ENCODE data around the gene RORB.
A peak's percentile ranks its signal among the peaks of the same experiment; 100 is the strongest.

RORB gene

DNA sequence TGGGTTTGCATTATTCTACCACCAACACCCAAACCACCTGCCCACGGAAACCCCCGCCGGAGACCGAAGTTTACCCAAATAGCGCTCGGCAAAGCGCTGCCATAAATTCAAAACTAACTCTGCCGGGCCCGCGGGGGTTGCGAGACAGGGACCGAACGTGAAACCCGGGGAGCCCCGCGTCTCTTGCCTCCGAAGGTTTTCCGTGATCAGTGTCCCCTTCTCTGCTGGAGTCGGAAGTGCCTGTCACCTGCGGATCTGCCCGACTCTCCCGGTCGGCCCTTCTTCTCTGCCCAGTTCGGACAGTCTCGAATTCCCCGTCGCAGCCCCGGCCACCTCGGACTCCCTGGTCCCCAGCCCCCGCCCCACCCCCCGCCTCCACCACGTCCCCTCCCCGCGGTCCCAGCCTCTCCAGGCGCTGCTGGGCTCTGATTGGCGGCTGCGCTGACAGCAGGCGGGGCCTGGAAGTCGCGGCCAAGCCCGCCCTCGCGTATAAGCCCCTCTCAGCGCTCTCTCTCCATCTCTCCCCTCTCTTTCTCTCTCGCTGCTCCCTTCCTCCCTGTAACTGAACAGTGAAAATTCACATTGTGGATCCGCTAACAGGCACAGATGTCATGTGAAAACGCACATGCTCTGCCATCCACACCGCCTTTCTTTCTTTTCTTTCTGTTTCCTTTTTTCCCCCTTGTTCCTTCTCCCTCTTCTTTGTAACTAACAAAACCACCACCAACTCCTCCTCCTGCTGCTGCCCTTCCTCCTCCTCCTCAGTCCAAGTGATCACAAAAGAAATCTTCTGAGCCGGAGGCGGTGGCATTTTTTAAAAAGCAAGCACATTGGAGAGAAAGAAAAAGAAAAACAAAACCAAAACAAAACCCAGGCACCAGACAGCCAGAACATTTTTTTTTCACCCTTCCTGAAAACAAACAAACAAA, at the start of gene RORB:
RORB (plus strand) TSS at position 517 of the 929 bp plus-strand sequence. CDS start 642 bp downstream, outside the sequence.
- peak in 1 of 2 donors; percentile 18 for DNase-seq (ENCODE audit: low read depth in 2 of 2)

GRCh38 chr9:74447451-74448193, 49.5 kb upstream of the RORB start:
- no peak for DNase-seq (ENCODE audit: low read depth in 2 of 2)

- no peak for DNase-seq (ENCODE audit: low read depth in 2 of 2)
Observed at GRCh38 chr9:74449060-74449459, 48.1 kb upstream of the RORB start.

DNA sequence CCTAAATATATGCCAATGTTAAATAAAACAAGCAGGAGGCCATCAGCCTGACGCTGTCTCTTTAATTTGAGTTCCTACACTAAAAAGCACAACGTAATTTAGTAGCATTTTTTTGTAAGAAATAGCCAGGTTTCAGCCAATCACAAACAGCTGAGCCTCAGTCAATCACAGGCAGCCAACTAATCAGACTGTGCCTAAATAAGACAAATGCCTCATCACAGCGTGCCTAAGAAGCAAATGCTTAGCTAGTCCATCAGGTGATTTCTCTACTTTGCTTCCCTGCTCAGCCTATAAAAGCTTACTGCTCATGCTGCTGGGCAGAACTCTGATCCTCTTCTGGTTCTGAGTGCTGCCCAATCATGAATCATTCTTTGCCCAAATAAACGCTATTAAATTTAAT, 38.3 kb upstream of the RORB start:
- DNase-seq (ENCODE audit: low read depth in 2 of 2), result no peak

GRCh38 chr9:74463825-74464224, 33.3 kb upstream of the RORB start:
- no peak for DNase-seq (ENCODE audit: low read depth in 2 of 2)

GRCh38 chr9:74478606-74479005, 18.5 kb upstream of the RORB start:
- no peak for DNase-seq (ENCODE audit: low read depth in 2 of 2)

GRCh38 chr9:74479711-74480110, 17.4 kb upstream of the RORB start:
- no peak for DNase-seq (ENCODE audit: low read depth in 2 of 2)

- DNase-seq (ENCODE audit: low read depth in 2 of 2), result no peak
Observed at GRCh38 chr9:74487395-74487794, 9.7 kb upstream of the RORB start.

GRCh38 chr9:74493512-74493911, 3.6 kb upstream of the RORB start:
- no peak for DNase-seq (ENCODE audit: low read depth in 2 of 2)

DNA sequence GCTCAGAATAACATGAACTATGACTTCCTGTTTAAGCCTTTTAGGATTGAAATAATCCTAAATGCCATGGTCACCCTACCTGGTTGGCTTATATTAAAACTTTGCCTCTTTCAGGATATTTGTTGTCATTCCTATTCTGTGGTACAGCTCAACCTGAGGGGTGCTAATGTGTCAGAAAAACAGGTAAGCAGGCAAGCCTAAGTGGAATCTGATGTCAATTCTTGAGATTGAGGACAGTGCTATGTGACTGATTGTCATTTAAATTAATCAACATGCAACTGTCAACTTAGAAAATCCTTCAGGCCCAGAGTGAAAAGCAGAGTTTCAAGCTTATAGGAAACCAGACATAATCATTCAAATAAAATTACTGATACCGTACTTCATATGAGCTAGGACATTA, 2.6 kb upstream of the RORB start:
- DNase-seq (ENCODE audit: low read depth in 2 of 2), result no peak

- no peak for DNase-seq (ENCODE audit: low read depth in 2 of 2)
Observed at GRCh38 chr9:74496406-74496805, 729 bp upstream of the RORB start.

DNA sequence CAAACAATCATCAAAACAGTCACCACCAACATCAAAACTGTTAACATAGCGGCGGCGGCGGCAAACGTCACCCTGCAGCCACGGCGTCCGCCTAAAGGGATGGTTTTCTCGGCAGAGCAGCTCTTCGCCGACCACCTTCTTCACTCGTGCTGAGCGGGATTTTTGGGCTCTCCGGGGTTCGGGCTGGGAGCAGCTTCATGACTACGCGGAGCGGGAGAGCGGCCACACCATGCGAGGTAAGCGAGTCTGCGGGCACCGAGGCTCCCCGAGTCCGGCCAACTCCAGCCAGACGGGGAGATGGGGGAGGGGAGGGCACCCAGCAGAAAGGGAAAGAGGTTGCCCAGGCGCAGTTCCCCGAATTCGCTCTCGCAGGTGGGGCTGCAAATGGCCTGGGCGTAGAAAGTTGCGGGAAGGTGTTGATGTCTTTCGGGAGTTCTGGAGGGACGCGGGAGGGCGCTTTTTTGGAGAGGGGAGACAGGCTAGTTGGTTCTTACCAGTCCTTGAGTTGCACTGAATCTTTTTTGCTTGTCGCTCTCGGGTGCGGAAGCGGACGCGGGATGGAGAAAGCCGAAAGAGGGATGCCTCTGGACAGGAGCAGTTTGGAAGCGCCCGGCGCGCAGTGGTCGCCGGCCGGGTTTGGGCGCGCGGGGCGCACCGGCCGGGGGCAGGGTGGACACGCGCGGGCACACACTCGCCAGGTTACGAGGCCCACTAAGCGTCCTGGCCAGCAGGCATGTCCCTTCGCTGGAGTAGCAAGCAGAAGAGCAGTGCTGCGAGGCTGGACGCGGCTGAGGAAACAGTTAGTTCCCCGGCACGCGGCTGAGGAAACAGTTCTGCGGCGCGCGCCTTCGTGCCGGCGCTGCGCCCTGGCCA, 849 bp downstream of the RORB start:
- DNase-seq (ENCODE audit: low read depth in 2 of 2), result no peak

DNA sequence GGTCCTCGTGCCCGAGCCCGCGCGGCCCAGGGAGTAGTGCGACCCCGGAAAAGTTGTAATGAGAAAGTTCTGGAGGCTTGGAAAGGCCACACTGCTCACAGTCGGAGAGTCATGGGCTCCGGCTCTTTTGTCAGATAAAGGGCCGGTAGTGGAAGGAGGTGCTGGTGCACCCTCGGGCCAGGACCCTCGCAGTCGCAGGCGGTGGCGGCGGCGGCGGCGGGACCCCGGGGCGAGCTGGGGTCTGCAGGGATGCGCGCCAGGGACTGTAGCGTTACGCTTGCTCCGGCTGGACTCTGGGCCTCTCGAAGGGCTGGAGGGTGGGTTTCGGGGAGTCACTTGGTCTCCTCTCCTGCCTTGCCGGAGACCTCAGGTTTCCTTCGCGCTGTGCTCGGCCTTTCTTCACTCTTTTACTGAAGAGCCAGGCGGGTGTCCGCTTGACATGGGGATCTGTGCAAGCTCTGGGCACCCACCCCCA, 1.5 kb downstream of the RORB start:
- no peak for DNase-seq (ENCODE audit: low read depth in 2 of 2)

- no peak for DNase-seq (ENCODE audit: low read depth in 2 of 2)
Observed at GRCh38 chr9:74499111-74499601, 2.0 kb downstream of the RORB start.

DNA sequence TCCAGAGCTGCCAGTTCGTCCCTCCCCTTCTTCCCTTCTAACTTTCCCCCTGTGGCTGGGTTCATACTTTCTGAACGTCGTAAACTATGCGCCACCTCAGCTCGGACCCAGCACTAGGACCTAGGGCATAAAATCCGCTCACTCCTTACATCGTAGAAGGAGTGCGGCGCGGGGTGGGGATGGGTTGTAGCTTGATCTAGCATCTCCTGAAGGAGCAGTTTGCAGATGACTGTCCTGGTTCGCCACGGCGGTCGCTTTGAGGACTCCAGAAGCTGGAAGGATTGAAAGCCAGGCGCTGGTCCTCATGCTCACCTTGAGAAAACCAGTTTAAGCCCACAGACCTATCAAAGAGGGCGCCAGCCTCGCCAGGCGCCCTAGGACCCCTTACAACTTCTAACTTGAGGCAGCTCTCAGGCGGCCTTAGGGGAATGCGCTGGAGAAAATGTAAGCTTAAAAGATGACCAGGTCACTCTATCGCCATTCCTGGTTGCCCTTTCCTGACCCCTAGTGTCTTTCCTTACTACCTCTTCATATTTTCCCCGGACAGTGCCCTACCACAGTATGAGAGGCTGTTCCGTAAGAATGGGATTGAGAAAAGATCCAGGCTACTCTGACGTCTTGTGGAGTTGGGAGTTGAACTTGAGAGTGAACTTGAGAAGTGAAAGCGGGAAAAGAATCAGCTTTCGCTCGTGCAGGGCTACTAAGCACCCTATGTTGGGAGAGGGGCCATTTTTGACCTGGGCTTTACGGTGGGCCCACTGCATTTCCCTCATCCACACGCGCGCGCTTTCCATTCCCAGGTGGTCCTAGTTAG, 2.8 kb downstream of the RORB start:
- no peak for DNase-seq (ENCODE audit: low read depth in 2 of 2)

DNA sequence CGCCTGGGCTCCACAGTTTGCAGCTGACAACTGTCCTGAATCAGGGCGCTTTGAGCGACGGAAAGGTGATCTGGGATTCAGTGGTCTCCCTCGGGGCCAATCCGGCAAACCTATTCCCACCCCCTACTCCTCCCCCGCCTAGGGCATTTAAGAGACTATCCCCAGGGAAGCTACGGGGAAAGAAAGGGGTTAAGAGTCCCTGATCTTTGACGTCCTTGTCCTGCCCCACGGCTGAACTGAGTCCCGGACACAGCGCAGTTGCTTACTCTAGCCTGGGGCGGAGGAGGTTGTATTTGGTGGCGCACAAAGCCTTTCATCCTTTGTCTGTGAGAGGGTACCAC, 3.4 kb downstream of the RORB start:
- no peak for DNase-seq (ENCODE audit: low read depth in 2 of 2)

DNA sequence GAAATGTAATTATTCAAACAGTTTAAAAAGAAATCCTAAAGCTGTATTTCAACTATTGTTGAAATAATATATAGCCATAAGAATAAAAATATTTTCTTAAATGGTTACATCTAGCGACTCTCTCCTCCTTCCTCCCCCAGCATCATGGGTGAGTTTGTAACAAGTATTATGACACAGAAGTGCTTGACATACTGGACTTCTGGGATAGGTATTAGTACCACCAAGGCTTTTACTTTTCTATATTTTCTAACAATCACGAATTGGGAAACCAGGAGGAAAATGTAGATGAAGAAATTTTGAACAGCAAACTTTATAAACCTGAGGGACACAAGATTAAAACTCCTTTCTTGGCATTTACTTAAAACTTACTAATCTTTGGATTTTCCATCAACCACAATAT, 4.4 kb downstream of the RORB start:
- no peak for DNase-seq (ENCODE audit: low read depth in 2 of 2)

GRCh38 chr9:74503219-74503618, 6.1 kb downstream of the RORB start:
- no peak for DNase-seq (ENCODE audit: low read depth in 2 of 2)

DNA sequence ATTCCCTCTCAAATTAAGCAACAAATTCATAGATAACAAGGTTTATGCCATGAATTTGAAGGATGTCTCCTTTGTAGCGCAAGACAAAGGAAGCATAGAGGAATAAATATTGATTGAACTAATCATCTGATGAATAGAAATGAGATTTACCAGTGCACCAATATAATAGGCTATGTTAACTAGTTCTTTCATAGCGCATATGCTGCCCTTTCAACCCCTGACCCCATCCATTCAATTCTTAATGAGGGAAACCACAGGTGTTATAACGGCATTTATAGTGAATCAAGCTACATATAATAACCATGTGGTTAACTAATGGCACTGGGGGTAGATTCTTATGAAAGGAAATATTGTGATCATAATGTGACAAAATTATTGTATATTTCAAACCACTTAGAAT, 6.5 kb downstream of the RORB start:
- DNase-seq (ENCODE audit: low read depth in 2 of 2), result no peak

DNA sequence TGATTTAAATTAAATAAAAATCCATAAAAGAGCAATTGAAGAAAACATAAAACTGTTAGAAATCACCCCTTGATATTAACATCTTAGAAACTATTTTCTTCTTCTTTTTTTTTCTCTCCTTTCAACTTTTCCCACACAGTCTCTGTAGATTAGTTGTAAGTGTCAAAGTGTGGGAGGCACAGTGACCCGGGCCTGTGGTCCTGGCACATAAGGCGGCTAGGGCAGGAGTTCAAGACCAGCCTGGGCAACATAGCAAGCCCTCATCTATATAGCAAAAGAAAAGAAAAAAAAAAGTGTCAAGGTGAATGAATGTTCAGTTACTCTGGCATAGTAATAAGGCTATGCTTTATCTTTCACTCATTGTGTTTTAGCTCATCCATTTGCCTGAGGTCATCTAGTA, 14.2 kb downstream of the RORB start:
- DNase-seq (ENCODE audit: low read depth in 2 of 2), result no peak

DNA sequence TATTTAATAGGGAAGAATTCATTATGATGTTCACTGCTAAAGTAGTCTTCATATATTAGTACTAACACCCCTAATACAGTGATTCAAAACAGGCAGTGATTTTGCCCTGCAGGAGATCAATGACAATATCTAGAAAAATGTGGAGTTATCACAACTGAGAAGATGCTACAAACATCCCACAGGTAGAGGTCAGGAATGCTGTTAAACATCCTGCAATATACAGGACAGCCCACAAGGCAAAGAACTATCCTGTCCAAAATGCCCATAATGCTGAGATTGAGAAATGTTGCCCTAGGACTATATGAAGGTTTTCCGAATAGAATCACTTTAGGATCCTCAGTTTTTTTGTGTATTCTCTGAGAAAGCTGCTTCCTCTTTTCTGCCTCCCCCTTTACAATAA, 15.3 kb downstream of the RORB start:
- DNase-seq (ENCODE audit: low read depth in 2 of 2), result no peak
